A549 (cell line): ENCODE measurements around the gene CBFB. TPM values are rescaled to one million over a fixed set of nuclear protein-coding genes. Genes with fewer than 3 reads are reported as not detected.

ENCODE experiments used
- ATAC-seq, 2 experiments: fragments of 200-7000 bp in 1 of 2; fragments of >200 bp in 1 of 2; cut with Nextera tagmentation in 1 of 2; cut with Tn5 transposase in 1 of 2; 3 replicates each; pipeline versions ENCODE4 v1.8.0 to v1.9.1; 2018 to 2020; ENCODE audit warnings: mild to moderate bottlenecking in 1 of 2, moderate library complexity in 1 of 2
- CTCF ChIA-PET: fragments of 300-600 bp; sonication (Branson Sonifier 250); formaldehyde crosslinking; extraction: SDS; loops from one replicate; lab custom pipeline; 2021; ENCODE audit warnings: antibody characterized with exemption, inconsistent platforms; lab: Yijun Ruan, JAX
- POLR2A ChIA-PET: fragments of 350-600 bp; formaldehyde crosslinking; extraction: SDS; loops from one replicate; lab custom pipeline; 2021; ENCODE audit warnings: antibody characterized with exemption, inconsistent platforms; lab: Yijun Ruan, JAX
- DNase-seq, 2 experiments: peaks; one replicate each; pipeline versions ENCODE4 v3.0.0 to v3.0.0-alpha.2; 2011 to 2016; ENCODE audit warnings: low read depth in 1 of 2, low spot score in 1 of 2
- FAIRE-seq: peaks from 2 replicates; lab custom pipeline; 2011; peaks lifted over from hg19 to GRCh38; lab: Jason Lieb, UNC
- H3K27ac ChIP-seq, 2 experiments: fragments of >200 bp; sonication (Bioruptor Twin); formaldehyde crosslinking; 3 replicates each; pipeline ENCODE4 v1.5.1; 2016 to 2017
- H3K4me1 ChIP-seq: fragments of >200 bp; sonication (Bioruptor Twin); formaldehyde crosslinking; 3 replicates; pipeline ENCODE4 v1.6.1; 2016
- H3K4me2 ChIP-seq: fragments of >200 bp; sonication (Bioruptor Twin); formaldehyde crosslinking; 3 replicates; pipeline ENCODE4 v1.6.1; 2016
- H3K4me3 ChIP-seq: fragments of >200 bp; sonication (Bioruptor Twin); formaldehyde crosslinking; 3 replicates; pipeline ENCODE4 v1.5.1; 2016
- H3K9me3 ChIP-seq: fragments of >200 bp; sonication (Bioruptor Twin); formaldehyde crosslinking; 3 replicates; pipeline ENCODE4 v1.6.1; 2016
- CBX8 ChIP-seq: fragments of 200-600 bp; sonication (generic); IDR thresholded peaks from 2 replicates; pipeline ENCODE4 v1.6.1; 2016
- CEBPB ChIP-seq, 2 experiments: fragments of >200 bp in 1 of 2; sonication (Bioruptor Twin) in 1 of 2; formaldehyde crosslinking in 1 of 2; IDR thresholded peaks; 2 replicates each; pipeline ENCODE4 v1.6.1; 2012 to 2016
- EHF ChIP-seq: fragments of 250-450 bp; sonication (Bioruptor Pico); IDR thresholded peaks from 2 replicates; pipeline ENCODE4 v1.5.0; 2020; ENCODE audit warnings: mild to moderate bottlenecking
- EP300 ChIP-seq, 2 experiments: fragments of >200 bp; sonication (Bioruptor Twin); formaldehyde crosslinking; IDR thresholded peaks; 2 replicates in 1 of 2; 3 replicates in 1 of 2; pipeline ENCODE4 v1.6.1; 2016 to 2017
- ESRRA ChIP-seq: fragments of 150-350 bp; IDR thresholded peaks from 2 replicates; pipeline ENCODE4 v1.6.1; 2014; ENCODE audit warnings: mild to moderate bottlenecking, low read length, borderline replicate concordance
- FOSL2 ChIP-seq, 2 experiments: fragments of 450-650 bp in 1 of 2; fragments of >200 bp in 1 of 2; sonication (Bioruptor Twin) in 1 of 2; formaldehyde crosslinking; IDR thresholded peaks; 2 replicates each; pipeline versions ENCODE4 v1.5.0 to v1.6.1; 2016 to 2020; ENCODE audit warnings: mild to moderate bottlenecking in 1 of 2, moderate library complexity in 1 of 2
- HDAC2 ChIP-seq: fragments of 200-600 bp; sonication (generic); IDR thresholded peaks from 2 replicates; pipeline ENCODE4 v1.6.1; 2016
- HOXA7 ChIP-seq: fragments of 250-450 bp; sonication (Bioruptor Pico); IDR thresholded peaks from 2 replicates; pipeline ENCODE4 v1.5.0; 2020; ENCODE audit warnings: mild to moderate bottlenecking, moderate library complexity
- HOXB13 ChIP-seq: fragments of 250-450 bp; sonication (Bioruptor Pico); IDR thresholded peaks from 2 replicates; pipeline ENCODE4 v1.5.0; 2020; ENCODE audit warnings: low read depth, mild to moderate bottlenecking, moderate library complexity
- RAD21 ChIP-seq, 2 experiments: fragments of >200 bp in 1 of 2; sonication (Bioruptor Twin) in 1 of 2; formaldehyde crosslinking in 1 of 2; IDR thresholded peaks in 1 of 2; conservative IDR thresholded peaks in 1 of 2; 2 replicates in 1 of 2; 3 replicates in 1 of 2; pipeline ENCODE4 v1.6.1; 2012 to 2018; ENCODE audit warnings: inconsistent platforms in 1 of 2
- RCOR1 ChIP-seq: fragments of 150-350 bp; IDR thresholded peaks from 2 replicates; pipeline ENCODE4 v1.6.1; 2014; ENCODE audit warnings: antibody characterized with exemption, low read length, low read depth
- TFCP2L1 ChIP-seq: fragments of 250-450 bp; sonication (Bioruptor Pico); IDR thresholded peaks from 2 replicates; pipeline ENCODE4 v1.5.0; 2021; ENCODE audit warnings: mild to moderate bottlenecking
- ZNF302 ChIP-seq: fragments of 250-450 bp; sonication (Bioruptor Pico); IDR thresholded peaks from 2 replicates; pipeline ENCODE4 v1.9.0; 2021; ENCODE audit warnings: inconsistent platforms, mild to moderate bottlenecking, moderate library complexity
- WGBS: methylation state at CpG from one replicate; pipeline ENCODE4 v1.1.6; 2017; ENCODE audit errors: missing lambda C conversion rate; 5-methylcytosine and 5-hydroxymethylcytosine counted together
- polyA plus RNA-seq, 4 experiments: library from polyadenylated mRNA; depleted of rRNA in 3 of 4; stranded (reverse); fragments of >200 nt; fragmentation: RNase III in 1 of 4; extraction: RNeasy Plus Mini Kit Qiagen cat#74134 plus additional on column Dnase treatment in 1 of 4; gene quantifications; 2 replicates in 3 of 4; 3 replicates in 1 of 4; pipeline ENCODE4 v1.2.3, GENCODE V29; 2011 to 2017
- TF ChIP-seq, protein P1 (sequence below): fragments of >200 bp; sonication (Bioruptor Twin); formaldehyde crosslinking; IDR thresholded peaks from 3 replicates; pipeline ENCODE4 v1.6.1; 2016
- TF ChIP-seq, protein P2 (sequence below): fragments of 200-600 bp; sonication (generic); IDR thresholded peaks from 2 replicates; pipeline ENCODE4 v1.6.1; 2016; ENCODE audit warnings: antibody characterized with exemption, mild to moderate bottlenecking, moderate library complexity
- TF ChIP-seq, protein P3 (sequence below): fragments of >200 bp; sonication (Bioruptor Twin); formaldehyde crosslinking; IDR thresholded peaks from 2 replicates; pipeline ENCODE4 v1.6.1; 2016

CBFB gene
- polyA plus RNA-seq, 2 of the 4 experiments (the other 2 are of a cell fraction) = 27.7 to 61.3 TPM

DNA sequence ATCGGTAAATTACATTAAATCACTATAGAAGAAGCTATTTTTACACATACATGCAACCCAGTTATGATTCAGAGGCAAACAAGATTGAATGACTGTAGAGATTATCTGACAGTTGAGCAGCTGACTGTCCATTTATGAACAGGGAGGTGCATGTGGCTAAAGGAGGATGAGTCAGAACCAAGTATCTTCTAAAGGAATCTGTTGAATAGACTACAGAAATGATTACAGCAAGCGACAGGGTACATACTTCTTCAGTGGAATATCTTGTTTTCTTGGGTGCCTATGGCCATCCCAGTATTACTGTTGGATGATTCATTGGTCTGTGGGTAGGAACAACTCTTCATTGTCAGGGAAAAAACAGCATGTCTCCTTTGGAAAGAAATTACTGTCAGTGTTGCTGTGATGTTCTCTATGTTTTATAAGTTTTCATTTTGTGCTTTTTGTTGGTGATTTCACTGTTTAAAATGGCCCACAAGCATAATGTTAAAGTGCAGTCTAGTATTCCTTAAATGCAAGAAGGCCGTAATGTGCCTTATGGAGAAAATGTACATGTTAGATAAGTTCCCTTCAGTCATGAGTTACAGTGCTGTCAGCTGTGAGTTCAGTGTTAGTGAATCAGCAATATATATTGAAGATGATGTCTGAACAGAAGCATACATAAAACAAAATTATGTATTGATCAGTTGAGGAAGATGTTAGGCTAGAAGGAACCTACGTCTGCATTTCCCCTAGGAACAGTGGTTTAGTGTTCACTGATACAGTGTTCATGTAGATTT is 27.0 kb downstream of the CBFB start:
- DNase-seq (peak; percentile 36), ATAC-seq (peak; percentile 84 to 85), FAIRE-seq (no peak)
- TF ChIP-seq ESRRA (no peak), FOSL2 (IDR thresholded peaks at IDR 0.05) (0 out of 2 replicates have a peak, but pooled peaks have one; percentile 18), FOSL2 (CRISPR knock-in tag; IDR thresholded peaks at IDR 0.05) (peak; percentile 53)
- no peak overlapping the region for H3K27ac ChIP-seq
- H3K4me3 ChIP-seq = no peak overlapping the region
- H3K4me2 ChIP-seq = no peak overlapping the region
- H3K4me1 ChIP-seq = peaks cover 9% of the 10 kb centered on the region; the same call in 2 of the 3 replicates
- ChIA-PET POLR2A (no interaction called here), CTCF (interaction anchor here (0.7 to 2.8 kb wide), 7 partner anchors 13 to 100 kb away, joined by 3 to 10 read pairs (median 3); no protein-coding TSS in a partner anchor)
- 69% methylated on average over 4 of the region's 4 CpGs for WGBS
- H3K9me3 ChIP-seq = no peaks in the 10 kb centered on the region

DNA sequence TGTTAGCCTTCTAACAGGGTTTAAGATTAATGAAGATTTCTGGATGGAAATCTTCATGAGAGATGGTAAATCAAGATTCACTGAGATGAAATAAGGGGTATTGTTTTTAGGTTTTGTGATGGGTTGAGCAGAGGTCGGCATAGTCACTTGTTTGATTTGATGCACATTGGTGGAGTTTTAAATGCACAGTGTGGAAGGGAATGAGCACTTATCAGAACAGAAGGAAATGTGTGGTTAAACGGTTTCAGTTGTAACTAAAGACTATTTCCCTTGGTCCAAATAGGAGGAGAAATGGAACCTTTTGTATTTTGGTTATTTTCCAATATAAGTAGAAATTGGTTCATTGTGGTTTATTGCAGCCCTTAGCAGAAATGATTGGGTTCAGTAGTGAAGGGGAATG is 34.1 kb downstream of the CBFB start:
- WGBS = 69% methylated on average over 2 of the region's 2 CpGs
- CTCF ChIA-PET = interaction anchor here (1.0 to 1.4 kb wide), 2 partner anchors 45 to 92 kb away, joined by 3 to 5 read pairs; no protein-coding TSS in a partner anchor
- 0 out of 3 replicates have a peak, but pooled peaks cover 4% of the 10 kb centered on the region for H3K4me1 ChIP-seq
- FAIRE-seq = no peak
- H3K9me3 ChIP-seq = no peaks in the 10 kb centered on the region
- ATAC-seq = no peak
- TF ChIP-seq CEBPB (IDR thresholded peaks at IDR 0.05) (no peak), RCOR1 (no peak), RAD21 (conservative IDR thresholded peaks at IDR 0.05 in 1 of 2, IDR thresholded peaks at IDR 0.05 in 1 of 2) (no peak), EHF (CRISPR knock-in tag) (no peak), ZNF302 (CRISPR knock-in tag) (no peak), EP300 (IDR thresholded peaks at IDR 0.05) (no peak), TFCP2L1 (no peak), CBX8 (no peak), HOXB13 (CRISPR knock-in tag) (no peak), HOXA7 (CRISPR knock-in tag) (no peak), HDAC2 (no peak)
- TF ChIP-seq, protein P1, sequence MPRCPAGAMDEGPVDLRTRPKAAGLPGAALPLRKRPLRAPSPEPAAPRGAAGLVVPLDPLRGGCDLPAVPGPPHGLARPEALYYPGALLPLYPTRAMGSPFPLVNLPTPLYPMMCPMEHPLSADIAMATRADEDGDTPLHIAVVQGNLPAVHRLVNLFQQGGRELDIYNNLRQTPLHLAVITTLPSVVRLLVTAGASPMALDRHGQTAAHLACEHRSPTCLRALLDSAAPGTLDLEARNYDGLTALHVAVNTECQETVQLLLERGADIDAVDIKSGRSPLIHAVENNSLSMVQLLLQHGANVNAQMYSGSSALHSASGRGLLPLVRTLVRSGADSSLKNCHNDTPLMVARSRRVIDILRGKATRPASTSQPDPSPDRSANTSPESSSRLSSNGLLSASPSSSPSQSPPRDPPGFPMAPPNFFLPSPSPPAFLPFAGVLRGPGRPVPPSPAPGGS = no peak
- TF ChIP-seq, protein P2, sequence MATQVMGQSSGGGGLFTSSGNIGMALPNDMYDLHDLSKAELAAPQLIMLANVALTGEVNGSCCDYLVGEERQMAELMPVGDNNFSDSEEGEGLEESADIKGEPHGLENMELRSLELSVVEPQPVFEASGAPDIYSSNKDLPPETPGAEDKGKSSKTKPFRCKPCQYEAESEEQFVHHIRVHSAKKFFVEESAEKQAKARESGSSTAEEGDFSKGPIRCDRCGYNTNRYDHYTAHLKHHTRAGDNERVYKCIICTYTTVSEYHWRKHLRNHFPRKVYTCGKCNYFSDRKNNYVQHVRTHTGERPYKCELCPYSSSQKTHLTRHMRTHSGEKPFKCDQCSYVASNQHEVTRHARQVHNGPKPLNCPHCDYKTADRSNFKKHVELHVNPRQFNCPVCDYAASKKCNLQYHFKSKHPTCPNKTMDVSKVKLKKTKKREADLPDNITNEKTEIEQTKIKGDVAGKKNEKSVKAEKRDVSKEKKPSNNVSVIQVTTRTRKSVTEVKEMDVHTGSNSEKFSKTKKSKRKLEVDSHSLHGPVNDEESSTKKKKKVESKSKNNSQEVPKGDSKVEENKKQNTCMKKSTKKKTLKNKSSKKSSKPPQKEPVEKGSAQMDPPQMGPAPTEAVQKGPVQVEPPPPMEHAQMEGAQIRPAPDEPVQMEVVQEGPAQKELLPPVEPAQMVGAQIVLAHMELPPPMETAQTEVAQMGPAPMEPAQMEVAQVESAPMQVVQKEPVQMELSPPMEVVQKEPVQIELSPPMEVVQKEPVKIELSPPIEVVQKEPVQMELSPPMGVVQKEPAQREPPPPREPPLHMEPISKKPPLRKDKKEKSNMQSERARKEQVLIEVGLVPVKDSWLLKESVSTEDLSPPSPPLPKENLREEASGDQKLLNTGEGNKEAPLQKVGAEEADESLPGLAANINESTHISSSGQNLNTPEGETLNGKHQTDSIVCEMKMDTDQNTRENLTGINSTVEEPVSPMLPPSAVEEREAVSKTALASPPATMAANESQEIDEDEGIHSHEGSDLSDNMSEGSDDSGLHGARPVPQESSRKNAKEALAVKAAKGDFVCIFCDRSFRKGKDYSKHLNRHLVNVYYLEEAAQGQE = no peak
- TF ChIP-seq, protein P3, sequence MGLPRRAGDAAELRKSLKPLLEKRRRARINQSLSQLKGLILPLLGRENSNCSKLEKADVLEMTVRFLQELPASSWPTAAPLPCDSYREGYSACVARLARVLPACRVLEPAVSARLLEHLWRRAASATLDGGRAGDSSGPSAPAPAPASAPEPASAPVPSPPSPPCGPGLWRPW = no peak
- no peak overlapping the region for H3K4me3 ChIP-seq
- no peak overlapping the region for H3K27ac ChIP-seq
- no peak for DNase-seq
- POLR2A ChIA-PET = no interaction called here
- no peak overlapping the region for H3K4me2 ChIP-seq
